HepG2 (cell line): Measurements from ENCODE around the gene KIF3C. TPM values are rescaled to one million over a fixed set of nuclear protein-coding genes. Genes with fewer than 3 reads are reported as not detected.

Source experiments
- ADNP ChIP-seq: sonication (generic); formaldehyde crosslinking; IDR thresholded peaks from 2 replicates; pipeline ENCODE4 v1.4.0; 2020; ENCODE audit warnings: missing genetic modification reagents
- DNMT1 ChIP-seq: sonication (generic); formaldehyde crosslinking; IDR thresholded peaks from 2 replicates; pipeline ENCODE4 v1.5.1; 2020; ENCODE audit warnings: mild to moderate bottlenecking, missing genetic modification reagents
- HOXD1 ChIP-seq: sonication (generic); formaldehyde crosslinking; IDR thresholded peaks from 2 replicates; pipeline ENCODE4 v1.5.0; 2020; ENCODE audit warnings: missing genetic modification reagents
- IRX3 ChIP-seq: sonication (generic); formaldehyde crosslinking; IDR thresholded peaks from 2 replicates; pipeline ENCODE4 v1.8.1; 2023; ENCODE audit warnings: mild to moderate bottlenecking, low read depth, missing genetic modification reagents, borderline replicate concordance
- KDM5A ChIP-seq: fragments of 200-600 bp; sonication (generic); IDR thresholded peaks from 2 replicates; pipeline ENCODE4 v1.7.0; 2018; ENCODE audit warnings: antibody characterized with exemption, mild to moderate bottlenecking, low read length, borderline replicate concordance
- MTA1 ChIP-seq: sonication (generic); formaldehyde crosslinking; IDR thresholded peaks from 2 replicates; pipeline ENCODE4 v1.4.0; 2020; ENCODE audit warnings: missing genetic modification reagents, mild to moderate bottlenecking, borderline replicate concordance
- RNF2 ChIP-seq: fragments of 450-650 bp; conservative IDR thresholded peaks from 2 replicates; pipeline ENCODE4 v1.6.1; 2016; ENCODE audit warnings: low read depth
- SMAD9 ChIP-seq: sonication (generic); formaldehyde crosslinking; IDR thresholded peaks from 2 replicates; pipeline ENCODE4 v1.5.1; 2020; ENCODE audit warnings: mild to moderate bottlenecking, missing genetic modification reagents
- SOX6 ChIP-seq, 2 experiments: fragments of 450-650 bp in 1 of 2; sonication (generic) in 1 of 2; formaldehyde crosslinking in 1 of 2; IDR thresholded peaks; 2 replicates each; pipeline versions ENCODE4 v1.4.0 to v1.6.1; 2017 to 2020; ENCODE audit warnings: antibody characterized with exemption in 1 of 2, mild to moderate bottlenecking in 1 of 2, missing genetic modification reagents in 1 of 2
- ZMYM3 ChIP-seq: sonication (generic); formaldehyde crosslinking; IDR thresholded peaks from 2 replicates; pipeline ENCODE4 v1.5.1; 2020; ENCODE audit warnings: mild to moderate bottlenecking, missing genetic modification reagents
- ZNF441 ChIP-seq: sonication (generic); formaldehyde crosslinking; IDR thresholded peaks from 2 replicates; pipeline ENCODE4 v1.7.0; 2021; ENCODE audit warnings: missing genetic modification reagents, borderline replicate concordance
- polyA plus RNA-seq, 8 experiments: library from polyadenylated mRNA; depleted of rRNA in 3 of 8; stranded (reverse) in 7 of 8; unstranded in 1 of 8; fragments of >200 nt; fragmentation: Illumina TruSeq in 4 of 8; extraction: Trizol in 4 of 8; gene quantifications; 2 replicates each; pipeline versions ENCODE4 v1.2.1 to v1.2.3, GENCODE V29; 2011 to 2016; ENCODE audit warnings: low read depth in 4 of 8, missing spikeins in 1 of 8, mixed read lengths in 1 of 8; ENCODE audit not compliant: insufficient read depth in 1 of 8
- total RNA-seq, 5 experiments: library from RNA; depleted of rRNA; stranded (reverse); fragments of >200 nt; fragmentation: Illumina TruSeq; extraction: Trizol; gene quantifications; 2 replicates each; pipeline ENCODE4 v1.2.3, GENCODE V29; 2016; ENCODE audit warnings: low read depth in 1 of 5
- TF ChIP-seq, protein P1 (sequence below): sonication (generic); formaldehyde crosslinking; IDR thresholded peaks from 2 replicates; pipeline ENCODE4 v1.5.0; 2020; ENCODE audit warnings: mild to moderate bottlenecking, missing genetic modification reagents
- TF ChIP-seq, protein P2 (sequence below): IDR thresholded peaks from 2 replicates; pipeline ENCODE4 v1.6.1; 2016; ENCODE audit warnings: mild to moderate bottlenecking
- TF ChIP-seq, protein P3 (sequence below): sonication (generic); formaldehyde crosslinking; IDR thresholded peaks from 2 replicates; pipeline ENCODE4 v1.8.0; 2022; ENCODE audit warnings: missing genetic modification reagents, mild to moderate bottlenecking, borderline replicate concordance
- TF ChIP-seq, protein P4 (sequence below): sonication (generic); formaldehyde crosslinking; IDR thresholded peaks from 2 replicates; pipeline ENCODE4 v1.4.0; 2020; ENCODE audit warnings: missing genetic modification reagents, mild to moderate bottlenecking, borderline replicate concordance
- TF ChIP-seq, protein P5 (sequence below): sonication (generic); formaldehyde crosslinking; IDR thresholded peaks from 2 replicates; pipeline ENCODE4 v1.4.0; 2020; ENCODE audit warnings: missing genetic modification reagents, borderline replicate concordance

KIF3C gene
- total and polyA plus RNA-seq, 2 of the 13 experiments (the other 11 are each of a cell fraction or from before 2014, with no cell fraction given): 3.6 to 4.9 TPM

DNA sequence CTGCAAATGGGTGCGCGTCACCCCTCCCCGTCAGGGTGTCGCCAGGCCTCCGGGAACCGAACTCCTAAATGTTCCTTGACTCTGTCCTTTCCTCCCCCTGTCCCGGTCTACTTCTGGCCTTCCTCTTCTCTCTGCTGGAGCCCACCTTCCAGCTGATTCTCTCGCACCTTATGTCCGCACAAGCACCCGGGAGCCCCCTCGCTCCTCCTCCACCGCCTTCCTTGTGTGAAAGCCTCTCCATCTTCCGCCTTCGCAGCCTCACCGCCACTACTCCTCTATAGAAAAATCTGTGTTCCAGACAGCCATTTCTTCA lies 627 bp upstream of the KIF3C start (continued):
- TF ChIP-seq, protein P1, sequence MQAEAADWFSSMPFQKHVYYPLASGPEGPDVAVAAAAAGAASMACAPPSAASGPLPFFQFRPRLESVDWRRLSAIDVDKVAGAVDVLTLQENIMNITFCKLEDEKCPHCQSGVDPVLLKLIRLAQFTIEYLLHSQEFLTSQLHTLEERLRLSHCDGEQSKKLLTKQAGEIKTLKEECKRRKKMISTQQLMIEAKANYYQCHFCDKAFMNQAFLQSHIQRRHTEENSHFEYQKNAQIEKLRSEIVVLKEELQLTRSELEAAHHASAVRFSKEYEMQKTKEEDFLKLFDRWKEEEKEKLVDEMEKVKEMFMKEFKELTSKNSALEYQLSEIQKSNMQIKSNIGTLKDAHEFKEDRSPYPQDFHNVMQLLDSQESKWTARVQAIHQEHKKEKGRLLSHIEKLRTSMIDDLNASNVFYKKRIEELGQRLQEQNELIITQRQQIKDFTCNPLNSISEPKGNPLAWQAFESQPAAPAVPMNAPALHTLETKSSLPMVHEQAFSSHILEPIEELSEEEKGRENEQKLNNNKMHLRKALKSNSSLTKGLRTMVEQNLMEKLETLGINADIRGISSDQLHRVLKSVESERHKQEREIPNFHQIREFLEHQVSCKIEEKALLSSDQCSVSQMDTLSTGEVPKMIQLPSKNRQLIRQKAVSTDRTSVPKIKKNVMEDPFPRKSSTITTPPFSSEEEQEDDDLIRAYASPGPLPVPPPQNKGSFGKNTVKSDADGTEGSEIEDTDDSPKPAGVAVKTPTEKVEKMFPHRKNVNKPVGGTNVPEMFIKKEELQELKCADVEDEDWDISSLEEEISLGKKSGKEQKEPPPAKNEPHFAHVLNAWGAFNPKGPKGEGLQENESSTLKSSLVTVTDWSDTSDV: 0 out of 2 replicates have a peak, but pooled peaks have one; percentile 66
- TF ChIP-seq SMAD9 (CRISPR knock-in tag) (no peak), RNF2 (no peak), SOX6 (IDR thresholded peaks at IDR 0.05) (no peak), SOX6 (CRISPR knock-in tag; IDR thresholded peaks at IDR 0.05) (peak; percentile 10; the same call in 1 of the 2 replicates), ZMYM3 (CRISPR knock-in tag) (0 out of 2 replicates have a peak, but pooled peaks have one; percentile 12), ADNP (CRISPR knock-in tag) (no peak), IRX3 (CRISPR knock-in tag) (peak; percentile 27; the same call in 1 of the 2 replicates), KDM5A (no peak), HOXD1 (CRISPR knock-in tag) (0 out of 2 replicates have a peak, but pooled peaks have one; percentile 32), ZNF441 (CRISPR knock-in tag) (0 out of 2 replicates have a peak, but pooled peaks have one; percentile 14), DNMT1 (0 out of 2 replicates have a peak, but pooled peaks have one; percentile 51), MTA1 (CRISPR knock-in tag) (0 out of 2 replicates have a peak, but pooled peaks have one; percentile 8)
- TF ChIP-seq, protein P2, sequence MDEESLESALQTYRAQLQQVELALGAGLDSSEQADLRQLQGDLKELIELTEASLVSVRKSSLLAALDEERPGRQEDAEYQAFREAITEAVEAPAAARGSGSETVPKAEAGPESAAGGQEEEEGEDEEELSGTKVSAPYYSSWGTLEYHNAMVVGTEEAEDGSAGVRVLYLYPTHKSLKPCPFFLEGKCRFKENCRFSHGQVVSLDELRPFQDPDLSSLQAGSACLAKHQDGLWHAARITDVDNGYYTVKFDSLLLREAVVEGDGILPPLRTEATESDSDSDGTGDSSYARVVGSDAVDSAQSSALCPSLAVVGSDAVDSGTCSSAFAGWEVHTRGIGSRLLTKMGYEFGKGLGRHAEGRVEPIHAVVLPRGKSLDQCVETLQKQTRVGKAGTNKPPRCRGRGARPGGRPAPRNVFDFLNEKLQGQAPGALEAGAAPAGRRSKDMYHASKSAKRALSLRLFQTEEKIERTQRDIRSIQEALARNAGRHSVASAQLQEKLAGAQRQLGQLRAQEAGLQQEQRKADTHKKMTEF (CRISPR knock-in tag): no peak; the same call in 1 of the 2 replicates
- TF ChIP-seq, protein P3, sequence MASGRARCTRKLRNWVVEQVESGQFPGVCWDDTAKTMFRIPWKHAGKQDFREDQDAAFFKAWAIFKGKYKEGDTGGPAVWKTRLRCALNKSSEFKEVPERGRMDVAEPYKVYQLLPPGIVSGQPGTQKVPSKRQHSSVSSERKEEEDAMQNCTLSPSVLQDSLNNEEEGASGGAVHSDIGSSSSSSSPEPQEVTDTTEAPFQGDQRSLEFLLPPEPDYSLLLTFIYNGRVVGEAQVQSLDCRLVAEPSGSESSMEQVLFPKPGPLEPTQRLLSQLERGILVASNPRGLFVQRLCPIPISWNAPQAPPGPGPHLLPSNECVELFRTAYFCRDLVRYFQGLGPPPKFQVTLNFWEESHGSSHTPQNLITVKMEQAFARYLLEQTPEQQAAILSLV (CRISPR knock-in tag): 0 out of 2 replicates have a peak, but pooled peaks have one; percentile 9
- TF ChIP-seq, protein P4, sequence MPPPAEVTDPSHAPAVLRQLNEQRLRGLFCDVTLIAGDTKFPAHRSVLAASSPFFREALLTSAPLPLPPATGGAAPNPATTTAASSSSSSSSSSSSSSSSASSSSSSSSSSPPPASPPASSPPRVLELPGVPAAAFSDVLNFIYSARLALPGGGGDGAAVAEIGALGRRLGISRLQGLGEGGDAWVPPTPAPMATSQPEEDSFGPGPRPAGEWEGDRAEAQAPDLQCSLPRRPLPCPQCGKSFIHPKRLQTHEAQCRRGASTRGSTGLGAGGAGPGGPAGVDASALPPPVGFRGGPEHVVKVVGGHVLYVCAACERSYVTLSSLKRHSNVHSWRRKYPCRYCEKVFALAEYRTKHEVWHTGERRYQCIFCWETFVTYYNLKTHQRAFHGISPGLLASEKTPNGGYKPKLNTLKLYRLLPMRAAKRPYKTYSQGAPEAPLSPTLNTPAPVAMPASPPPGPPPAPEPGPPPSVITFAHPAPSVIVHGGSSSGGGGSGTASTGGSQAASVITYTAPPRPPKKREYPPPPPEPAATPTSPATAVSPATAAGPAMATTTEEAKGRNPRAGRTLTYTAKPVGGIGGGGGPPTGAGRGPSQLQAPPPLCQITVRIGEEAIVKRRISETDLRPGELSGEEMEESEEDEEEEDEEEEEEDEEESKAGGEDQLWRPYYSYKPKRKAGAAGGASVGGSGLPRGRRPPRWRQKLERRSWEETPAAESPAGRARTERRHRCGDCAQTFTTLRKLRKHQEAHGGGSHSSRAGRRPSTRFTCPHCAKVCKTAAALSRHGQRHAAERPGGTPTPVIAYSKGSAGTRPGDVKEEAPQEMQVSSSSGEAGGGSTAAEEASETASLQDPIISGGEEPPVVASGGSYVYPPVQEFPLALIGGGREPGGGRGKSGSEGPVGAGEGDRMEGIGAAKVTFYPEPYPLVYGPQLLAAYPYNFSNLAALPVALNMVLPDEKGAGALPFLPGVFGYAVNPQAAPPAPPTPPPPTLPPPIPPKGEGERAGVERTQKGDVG: peak; percentile 65; the same call in 1 of the 2 replicates
- TF ChIP-seq, protein P5, sequence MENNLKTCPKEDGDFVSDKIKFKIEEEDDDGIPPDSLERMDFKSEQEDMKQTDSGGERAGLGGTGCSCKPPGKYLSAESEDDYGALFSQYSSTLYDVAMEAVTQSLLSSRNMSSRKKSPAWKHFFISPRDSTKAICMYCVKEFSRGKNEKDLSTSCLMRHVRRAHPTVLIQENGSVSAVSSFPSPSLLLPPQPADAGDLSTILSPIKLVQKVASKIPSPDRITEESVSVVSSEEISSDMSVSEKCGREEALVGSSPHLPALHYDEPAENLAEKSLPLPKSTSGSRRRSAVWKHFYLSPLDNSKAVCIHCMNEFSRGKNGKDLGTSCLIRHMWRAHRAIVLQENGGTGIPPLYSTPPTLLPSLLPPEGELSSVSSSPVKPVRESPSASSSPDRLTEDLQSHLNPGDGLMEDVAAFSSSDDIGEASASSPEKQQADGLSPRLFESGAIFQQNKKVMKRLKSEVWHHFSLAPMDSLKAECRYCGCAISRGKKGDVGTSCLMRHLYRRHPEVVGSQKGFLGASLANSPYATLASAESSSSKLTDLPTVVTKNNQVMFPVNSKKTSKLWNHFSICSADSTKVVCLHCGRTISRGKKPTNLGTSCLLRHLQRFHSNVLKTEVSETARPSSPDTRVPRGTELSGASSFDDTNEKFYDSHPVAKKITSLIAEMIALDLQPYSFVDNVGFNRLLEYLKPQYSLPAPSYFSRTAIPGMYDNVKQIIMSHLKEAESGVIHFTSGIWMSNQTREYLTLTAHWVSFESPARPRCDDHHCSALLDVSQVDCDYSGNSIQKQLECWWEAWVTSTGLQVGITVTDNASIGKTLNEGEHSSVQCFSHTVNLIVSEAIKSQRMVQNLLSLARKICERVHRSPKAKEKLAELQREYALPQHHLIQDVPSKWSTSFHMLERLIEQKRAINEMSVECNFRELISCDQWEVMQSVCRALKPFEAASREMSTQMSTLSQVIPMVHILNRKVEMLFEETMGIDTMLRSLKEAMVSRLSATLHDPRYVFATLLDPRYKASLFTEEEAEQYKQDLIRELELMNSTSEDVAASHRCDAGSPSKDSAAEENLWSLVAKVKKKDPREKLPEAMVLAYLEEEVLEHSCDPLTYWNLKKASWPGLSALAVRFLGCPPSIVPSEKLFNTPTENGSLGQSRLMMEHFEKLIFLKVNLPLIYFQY (CRISPR knock-in tag): no peak
